Spinal cord (tissue), 10 donors: ENCODE results near the gene ZP2. TPM values are rescaled to one million over a fixed set of nuclear protein-coding genes. Genes with fewer than 3 reads are reported as not detected.

Source experiments
- DNase-seq, 6 donors: peaks; one replicate each; pipeline versions ENCODE4 v3.0.0 to v3.0.0-alpha.2; 2013 to 2015; ENCODE audit warnings: low spot score in 6 of 6, low read depth in 4 of 6
- H3K27ac ChIP-seq: one replicate; pipeline ENCODE4 v1.5.1; 2013; ENCODE audit warnings: low read depth, low read length, control low read depth
- H3K27me3 ChIP-seq: one replicate; pipeline ENCODE4 v1.6.1; 2013; ENCODE audit warnings: low read length; ENCODE audit not compliant: control insufficient read depth, insufficient read depth
- H3K36me3 ChIP-seq: one replicate; pipeline ENCODE4 v1.6.1; 2013; ENCODE audit warnings: low read length; ENCODE audit not compliant: control insufficient read depth, insufficient read depth
- H3K4me1 ChIP-seq: one replicate; pipeline ENCODE4 v1.6.1; 2013; ENCODE audit warnings: low read length; ENCODE audit not compliant: control insufficient read depth, insufficient read depth
- H3K4me3 ChIP-seq: one replicate; pipeline ENCODE4 v1.5.1; 2013; ENCODE audit warnings: low read depth, low read length, control low read depth
- H3K9me3 ChIP-seq: one replicate; pipeline ENCODE4 v1.6.1; 2013; ENCODE audit warnings: low read length; ENCODE audit not compliant: control insufficient read depth, insufficient read depth
- WGBS: methylation state at CpG from one replicate; pipeline ENCODE4 v1.1.5; 2013; ENCODE audit warnings: missing lambda C conversion rate; ENCODE audit not compliant: insufficient coverage; 5-methylcytosine and 5-hydroxymethylcytosine counted together
- polyA plus RNA-seq, 2 donors: library from polyadenylated mRNA; unstranded; fragments of 120-200 nt; gene quantifications; one replicate each; pipeline ENCODE4 v1.2.1, GENCODE V29; 2013; ENCODE audit not compliant: insufficient read length in 2 of 2
- total RNA-seq, 2 donors: library from RNA; depleted of rRNA in 1 of 2; stranded (reverse); fragments of 120-200 nt in 1 of 2; fragments of >200 nt in 1 of 2; gene quantifications; one replicate each; pipeline versions ENCODE4 v1.2.3 to v1.2.4, GENCODE V29; 2013 to 2014
- donor health status: healthy.

Gene ZP2
- total and polyA plus RNA-seq, 4 donors, result 0.17 to 0.20 TPM; not detected in 2

- Histone ChIP-seq H3K27ac (no peak overlapping the region), H3K36me3 (peaks cover 9% of the 10 kb centered on the region), H3K27me3 (no peaks in the 10 kb centered on the region), H3K4me3 (no peak overlapping the region), H3K9me3 (no peaks in the 10 kb centered on the region), H3K4me1 (no peaks in the 10 kb centered on the region)
- 95% methylated on average over 7 of the region's 12 CpGs for WGBS
- peak in 1 of 6 donors; percentile 18 for DNase-seq
Observed at GRCh38 chr16:21167929-21168602, 43.3 kb downstream of the ZP2 start.

- H3K36me3 ChIP-seq, result peaks cover 9% of the 10 kb centered on the region
- 100% methylated on average over 5 of the region's 9 CpGs for WGBS
- no peak overlapping the region for H3K4me3 ChIP-seq
- H3K27me3 ChIP-seq, result no peaks in the 10 kb centered on the region
- DNase-seq, result no peak
- no peaks in the 10 kb centered on the region for H3K4me1 ChIP-seq
- H3K9me3 ChIP-seq, result no peaks in the 10 kb centered on the region
- H3K27ac ChIP-seq, result no peak overlapping the region
Observed at GRCh38 chr16:21167360-21167759, 44.0 kb downstream of the ZP2 start.

GRCh38 chr16:21166561-21166961 lies 44.8 kb downstream of the ZP2 start:
- Histone ChIP-seq H3K27ac (no peak overlapping the region), H3K9me3 (no peaks in the 10 kb centered on the region), H3K36me3 (peaks cover 6% of the 10 kb centered on the region), H3K27me3 (no peaks in the 10 kb centered on the region), H3K4me1 (no peaks in the 10 kb centered on the region), H3K4me3 (no peak overlapping the region)
- 84% methylated on average over 9 of the region's 9 CpGs for WGBS
- no peak for DNase-seq

GRCh38 chr16:21164521-21165168 lies 46.7 kb downstream of the ZP2 start:
- no peak overlapping the region for H3K4me3 ChIP-seq
- no peak overlapping the region for H3K27ac ChIP-seq
- no peaks in the 10 kb centered on the region for H3K9me3 ChIP-seq
- WGBS, result 90% methylated on average over 6 of the region's 7 CpGs
- H3K4me1 ChIP-seq, result peaks cover 2% of the 10 kb centered on the region
- peak in 1 of 6 donors; percentile 30 for DNase-seq
- H3K27me3 ChIP-seq, result no peaks in the 10 kb centered on the region
- peaks cover 6% of the 10 kb centered on the region for H3K36me3 ChIP-seq

GRCh38 chr16:21163576-21163975 lies 47.8 kb downstream of the ZP2 start:
- DNase-seq, result no peak
- Histone ChIP-seq H3K27me3 (no peaks in the 10 kb centered on the region), H3K27ac (no peak overlapping the region), H3K4me3 (no peak overlapping the region), H3K9me3 (no peaks in the 10 kb centered on the region), H3K36me3 (peaks cover 6% of the 10 kb centered on the region), H3K4me1 (peaks cover 13% of the 10 kb centered on the region)
- 100% methylated on average over 3 of the region's 4 CpGs for WGBS

- H3K4me1 ChIP-seq, result peaks cover 21% of the 10 kb centered on the region
- no peaks in the 10 kb centered on the region for H3K9me3 ChIP-seq
- peaks cover 6% of the 10 kb centered on the region for H3K36me3 ChIP-seq
- 80% methylated on average over 2 of the region's 7 CpGs for WGBS
- H3K4me3 ChIP-seq, result no peak overlapping the region
- no peaks in the 10 kb centered on the region for H3K27me3 ChIP-seq
- peak in 2 of 6 donors; percentile 74 to 76 for DNase-seq
- no peak overlapping the region for H3K27ac ChIP-seq
Observed at GRCh38 chr16:21162661-21163151, 48.7 kb downstream of the ZP2 start.

- DNase-seq, result peak in 1 of 6 donors; percentile 14
- H3K36me3 ChIP-seq, result peaks cover 2% of the 10 kb centered on the region
- H3K9me3 ChIP-seq, result no peaks in the 10 kb centered on the region
- no peak overlapping the region for H3K4me3 ChIP-seq
- no peaks in the 10 kb centered on the region for H3K27me3 ChIP-seq
- WGBS, result no CpG with 5 or more reads among the region's 2 CpGs
- H3K4me1 ChIP-seq, result peaks cover 21% of the 10 kb centered on the region
- H3K27ac ChIP-seq, result no peak overlapping the region
Observed at GRCh38 chr16:21161211-21161610, 50.2 kb downstream of the ZP2 start.

GRCh38 chr16:21160276-21160675 lies 51.1 kb downstream of the ZP2 start:
- DNase-seq, result no peak
- no peak overlapping the region for H3K4me3 ChIP-seq
- no peaks in the 10 kb centered on the region for H3K9me3 ChIP-seq
- WGBS, result no CpG with 5 or more reads among the region's 1 CpG
- no peaks in the 10 kb centered on the region for H3K27me3 ChIP-seq
- peaks cover 21% of the 10 kb centered on the region for H3K4me1 ChIP-seq
- H3K27ac ChIP-seq, result no peak overlapping the region
- H3K36me3 ChIP-seq, result peaks cover 2% of the 10 kb centered on the region

GRCh38 chr16:21159281-21159951 lies 52.0 kb downstream of the ZP2 start:
- DNase-seq, result peak in 2 of 6 donors; percentile 47 to 52
- no peaks in the 10 kb centered on the region for H3K27me3 ChIP-seq
- H3K4me1 ChIP-seq, result peaks cover 21% of the 10 kb centered on the region
- H3K9me3 ChIP-seq, result no peaks in the 10 kb centered on the region
- peak overlapping the region; percentile 73 for H3K4me3 ChIP-seq
- H3K36me3 ChIP-seq, result peaks cover 2% of the 10 kb centered on the region
- 10% methylated on average over 13 of the region's 27 CpGs for WGBS
- H3K27ac ChIP-seq, result no peak overlapping the region
